Esophagus muscularis mucosa (tissue), 4 donors: ENCODE measurements around the gene TRPM8. TPM values are rescaled to one million over a fixed set of nuclear protein-coding genes. Genes with fewer than 3 reads are reported as not detected.

Experiments used
- DNase-seq: peaks from one replicate; pipeline ENCODE4 v3.0.0-alpha.2; 2017; ENCODE audit errors: extremely low spot score
- H3K27ac ChIP-seq, 4 donors: fragments of 200-600 bp; sonication (generic); replicated peaks in 1 of 4; 1 replicate in 3 of 4; 2 replicates in 1 of 4; pipeline ENCODE4 v1.5.1; 2016 to 2019; ENCODE audit warnings: mild to moderate bottlenecking in 1 of 4
- H3K27me3 ChIP-seq, 4 donors: fragments of 200-600 bp; sonication (generic); one replicate each; pipeline versions ENCODE4 v1.5.1 to v1.6.0; 2016 to 2019
- H3K36me3 ChIP-seq, 4 donors: fragments of 200-600 bp; sonication (generic); one replicate each; pipeline ENCODE4 v1.5.1; 2016 to 2019
- H3K4me1 ChIP-seq, 4 donors: fragments of 200-600 bp; sonication (generic); one replicate each; pipeline ENCODE4 v1.5.1; 2016 to 2019
- H3K4me3 ChIP-seq, 4 donors: fragments of 200-600 bp; sonication (generic); 1 replicate in 2 of 4; 2 replicates in 2 of 4; pipeline ENCODE4 v1.5.1; 2016 to 2019; ENCODE audit warnings: mild to moderate bottlenecking in 4 of 4, moderate library complexity in 1 of 4
- H3K9me3 ChIP-seq, 4 donors: fragments of 200-600 bp; sonication (generic); 1 replicate in 3 of 4; 2 replicates in 1 of 4; pipeline ENCODE4 v1.5.1; 2016 to 2019
- CTCF ChIP-seq, 3 experiments: fragments of 200-600 bp in 2 of 3; fragments of 450-650 bp in 1 of 3; sonication (generic) in 2 of 3; IDR thresholded peaks; one replicate each; pipeline ENCODE4 v1.5.1; 2017 to 2019; ENCODE audit warnings: antibody characterized with exemption in 3 of 3, mild to moderate bottlenecking in 2 of 3, moderate library complexity in 1 of 3
- EP300 ChIP-seq: sonication (generic); formaldehyde crosslinking; IDR thresholded peaks from one replicate; pipeline ENCODE4 v1.6.1; 2017; ENCODE audit warnings: antibody characterized with exemption
- POLR2A ChIP-seq: fragments of 450-650 bp; IDR thresholded peaks from one replicate; pipeline ENCODE4 v1.6.1; 2017; ENCODE audit warnings: antibody characterized with exemption, moderate library complexity, mild to moderate bottlenecking, low read depth
- POLR2AphosphoS5 ChIP-seq, 2 donors: sonication (generic); formaldehyde crosslinking; IDR thresholded peaks; one replicate each; pipeline ENCODE4 v1.6.1; 2017; ENCODE audit warnings: antibody characterized with exemption in 2 of 2
- WGBS: methylation state at CpG from one replicate; pipeline ENCODE4 v1.1.5; 2018; 5-methylcytosine and 5-hydroxymethylcytosine counted together
- intact Hi-C: fragments of 100-400 bp; cut with DNase I; formaldehyde crosslinking; loops from one replicate; pipeline ENCODE4 v1.15.1; 2023
- total RNA-seq, 4 donors: library from RNA; depleted of rRNA; stranded (reverse); fragments of >200 nt; gene quantifications; one replicate each; pipeline versions ENCODE4 v1.1.0 to v1.2.1, GENCODE V29; 2016

Gene TRPM8
- total RNA-seq, 4 donors from 2014 or later = not detected

- H3K27me3 ChIP-seq = peaks cover 0 to 13% (median 0%) of the 10 kb centered on the region in 4 donors
- H3K27ac ChIP-seq = no peak overlapping the region
- H3K9me3 ChIP-seq = peaks cover 0 to 7% (median 2%) of the 10 kb centered on the region in 4 donors
- no peak overlapping the region for H3K4me3 ChIP-seq
- WGBS = 40% methylated on average over 3 of the region's 3 CpGs
- intact Hi-C loops = no loop called here
- H3K36me3 ChIP-seq = no peaks in the 10 kb centered on the region
- no peaks in the 10 kb centered on the region for H3K4me1 ChIP-seq
- TF ChIP-seq CTCF (IDR thresholded peaks at IDR 0.05) = no peak
- no peak for TF ChIP-seq POLR2AphosphoS5 (IDR thresholded peaks at IDR 0.05)
- no peak for TF ChIP-seq POLR2A
- no peak for TF ChIP-seq EP300
- no peak for DNase-seq
Measured at GRCh38 chr2:234015861-234016260, 98.7 kb downstream of the TRPM8 start.

- H3K36me3 ChIP-seq = no peaks in the 10 kb centered on the region
- WGBS = 84% methylated on average over 3 of the region's 4 CpGs
- DNase-seq = no peak
- no peaks in the 10 kb centered on the region for H3K4me1 ChIP-seq
- no peak overlapping the region for H3K27ac ChIP-seq
- H3K4me3 ChIP-seq = no peak overlapping the region
- H3K9me3 ChIP-seq = no peaks in the 10 kb centered on the region
- intact Hi-C loops = no loop called here
- peaks cover 0 to 20% (median 0%) of the 10 kb centered on the region in 4 donors for H3K27me3 ChIP-seq
- TF ChIP-seq POLR2A (no peak), POLR2AphosphoS5 (IDR thresholded peaks at IDR 0.05) (no peak), CTCF (IDR thresholded peaks at IDR 0.05) (no peak), EP300 (no peak)
Measured at GRCh38 chr2:234019896-234020295, 102.7 kb downstream of the TRPM8 start.

- no peaks in the 10 kb centered on the region for H3K9me3 ChIP-seq
- H3K27me3 ChIP-seq = peaks cover 0 to 20% (median 0%) of the 10 kb centered on the region in 4 donors
- no peak overlapping the region for H3K27ac ChIP-seq
- no peaks in the 10 kb centered on the region for H3K4me1 ChIP-seq
- TF ChIP-seq CTCF (IDR thresholded peaks at IDR 0.05) = no peak
- no peak for TF ChIP-seq EP300
- TF ChIP-seq POLR2A = no peak
- no peak for TF ChIP-seq POLR2AphosphoS5 (IDR thresholded peaks at IDR 0.05)
- no peak for DNase-seq
- intact Hi-C loops = no loop called here
- WGBS = 84% methylated on average over 2 of the region's 2 CpGs
- H3K36me3 ChIP-seq = no peaks in the 10 kb centered on the region
- no peak overlapping the region for H3K4me3 ChIP-seq
Measured at GRCh38 chr2:234020332-234020731, 103.2 kb downstream of the TRPM8 start.

- H3K27me3 ChIP-seq = peaks cover 0 to 15% (median 0%) of the 10 kb centered on the region in 4 donors
- no peak overlapping the region for H3K4me3 ChIP-seq
- no peaks in the 10 kb centered on the region for H3K9me3 ChIP-seq
- 91% methylated on average over 1 of the region's 1 CpG for WGBS
- H3K4me1 ChIP-seq = peaks cover 0 to 10% (median 5%) of the 10 kb centered on the region in 4 donors
- intact Hi-C loops = no loop called here
- H3K36me3 ChIP-seq = no peaks in the 10 kb centered on the region
- H3K27ac ChIP-seq = no peak overlapping the region
- no peak for DNase-seq
- no peak for TF ChIP-seq EP300
- TF ChIP-seq POLR2A = no peak
- TF ChIP-seq POLR2AphosphoS5 (IDR thresholded peaks at IDR 0.05) = no peak
- TF ChIP-seq CTCF (IDR thresholded peaks at IDR 0.05) = no peak
Measured at GRCh38 chr2:234022424-234022823, 105.3 kb downstream of the TRPM8 start.

- DNase-seq = no peak
- WGBS = 93% methylated on average over 8 of the region's 29 CpGs
- Histone ChIP-seq H3K4me1 (peaks cover 0 to 10% (median 5%) of the 10 kb centered on the region in 4 donors), H3K9me3 (no peaks in the 10 kb centered on the region), H3K36me3 (no peaks in the 10 kb centered on the region), H3K27ac (no peak overlapping the region), H3K27me3 (peaks cover 0 to 24% (median 0%) of the 10 kb centered on the region in 4 donors), H3K4me3 (no peak overlapping the region)
- TF ChIP-seq CTCF (IDR thresholded peaks at IDR 0.05) (no peak), POLR2AphosphoS5 (IDR thresholded peaks at IDR 0.05) (no peak), EP300 (no peak), POLR2A (no peak)
- intact Hi-C loops = no loop called here
Measured at GRCh38 chr2:234024304-234024703, 107.1 kb downstream of the TRPM8 start.
